Astrocyte (in vitro differentiated cells and primary cell): ENCODE measurements around the gene FDPS.

ENCODE experiments used
- EZH2 ChIP-seq: IDR thresholded peaks from 2 replicates; pipeline ENCODE4 v1.6.1; 2012; ENCODE audit warnings: mild to moderate bottlenecking, low read length, inconsistent platforms; ENCODE audit not compliant: insufficient read depth
- TF ChIP-seq, protein P1 (sequence below): IDR thresholded peaks from 2 replicates; pipeline ENCODE4 v1.5.1; 2011; ENCODE audit warnings: low read depth, mild to moderate bottlenecking, inconsistent platforms, low read length, moderate library complexity; ENCODE audit not compliant: insufficient read depth

DNA sequence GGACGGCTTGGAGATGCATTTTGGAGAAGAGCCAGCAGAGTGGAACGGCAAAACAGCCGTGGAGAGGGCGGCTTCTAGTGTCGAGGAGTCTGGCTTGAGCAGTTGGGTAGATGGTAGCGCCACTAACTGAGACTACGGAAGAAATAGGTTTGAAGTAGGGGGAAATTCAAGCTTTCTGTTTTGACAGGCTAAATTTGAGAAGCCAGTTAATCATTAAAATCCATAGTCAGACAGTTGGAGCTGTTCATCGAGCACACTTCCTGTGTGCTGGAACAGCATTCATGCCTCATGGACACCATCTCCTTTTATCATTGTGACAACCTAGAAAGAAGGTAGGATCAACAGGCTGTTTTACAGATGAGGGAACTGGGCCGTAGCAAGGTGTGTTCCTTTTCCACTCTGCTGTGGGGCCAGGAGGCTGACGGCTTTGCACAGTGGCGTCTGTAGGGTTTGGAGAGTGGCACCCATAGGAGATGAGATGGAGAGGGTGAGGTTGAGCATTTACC lies 4.1 kb upstream of the FDPS start:
- TF ChIP-seq, protein P1, sequence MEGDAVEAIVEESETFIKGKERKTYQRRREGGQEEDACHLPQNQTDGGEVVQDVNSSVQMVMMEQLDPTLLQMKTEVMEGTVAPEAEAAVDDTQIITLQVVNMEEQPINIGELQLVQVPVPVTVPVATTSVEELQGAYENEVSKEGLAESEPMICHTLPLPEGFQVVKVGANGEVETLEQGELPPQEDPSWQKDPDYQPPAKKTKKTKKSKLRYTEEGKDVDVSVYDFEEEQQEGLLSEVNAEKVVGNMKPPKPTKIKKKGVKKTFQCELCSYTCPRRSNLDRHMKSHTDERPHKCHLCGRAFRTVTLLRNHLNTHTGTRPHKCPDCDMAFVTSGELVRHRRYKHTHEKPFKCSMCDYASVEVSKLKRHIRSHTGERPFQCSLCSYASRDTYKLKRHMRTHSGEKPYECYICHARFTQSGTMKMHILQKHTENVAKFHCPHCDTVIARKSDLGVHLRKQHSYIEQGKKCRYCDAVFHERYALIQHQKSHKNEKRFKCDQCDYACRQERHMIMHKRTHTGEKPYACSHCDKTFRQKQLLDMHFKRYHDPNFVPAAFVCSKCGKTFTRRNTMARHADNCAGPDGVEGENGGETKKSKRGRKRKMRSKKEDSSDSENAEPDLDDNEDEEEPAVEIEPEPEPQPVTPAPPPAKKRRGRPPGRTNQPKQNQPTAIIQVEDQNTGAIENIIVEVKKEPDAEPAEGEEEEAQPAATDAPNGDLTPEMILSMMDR: no peak
- no peak for TF ChIP-seq EZH2
